Measurements from ENCODE around the gene CERS1.
A peak's percentile ranks its signal among the peaks of the same experiment; 100 is the strongest.

Gene CERS1

DNA sequence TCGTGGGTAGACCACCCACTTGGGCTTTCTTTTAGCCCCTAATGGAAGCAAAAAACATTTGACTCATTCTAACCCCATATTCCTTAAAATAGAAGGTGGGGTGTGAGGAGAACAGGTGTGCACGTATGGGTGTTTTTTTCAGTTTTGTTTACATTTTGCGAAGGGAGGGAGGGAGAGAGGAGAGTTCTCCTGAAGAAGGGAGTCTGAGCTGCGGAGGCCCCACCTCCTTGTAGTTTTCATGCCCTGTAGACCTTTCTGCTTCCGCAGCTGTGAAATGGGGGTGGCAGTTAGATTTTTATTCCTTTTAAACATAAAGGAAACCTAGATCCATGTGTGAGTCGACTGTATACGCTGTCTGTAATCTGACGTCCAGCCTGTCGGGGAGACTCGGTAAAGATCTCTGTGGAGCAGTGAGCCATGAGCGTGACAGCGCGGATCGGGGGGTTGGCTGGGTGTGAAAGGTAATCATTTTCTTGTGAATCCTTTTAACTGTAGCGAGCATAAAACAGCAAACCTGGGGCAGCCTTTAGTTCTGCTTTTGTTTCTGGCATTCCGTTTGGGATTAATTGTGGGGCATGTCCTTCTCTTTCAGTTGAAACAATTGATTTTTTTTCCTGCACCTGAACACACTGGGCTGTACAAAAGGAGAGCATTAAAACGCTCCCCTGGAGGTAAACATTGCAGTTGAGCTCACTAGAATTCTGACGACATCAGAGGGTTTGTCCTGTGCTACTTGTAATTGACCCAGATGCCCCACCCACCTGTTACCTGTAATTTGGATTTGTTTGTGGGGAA, 61.9 kb downstream of the CERS1 start:
- peaks cover 14% of the 10 kb centered on the region for H3K4me1 ChIP-seq (ENCODE audit: insufficient read depth, low read length)
- peaks cover 28% of the 10 kb centered on the region for H3K36me3 ChIP-seq (ENCODE audit: insufficient read depth, low read depth, low read length)
- peak overlapping the region; percentile 90 for H3K4me3 ChIP-seq (ENCODE audit: low read length)
- no peak overlapping the region for H3K27ac ChIP-seq (ENCODE audit: low read length)
- H3K9ac ChIP-seq (ENCODE audit: low read depth, low read length): peak overlapping the region; percentile 22; the same call in 1 of the 2 replicates
- no peaks in the 10 kb centered on the region for H3K9me3 ChIP-seq (ENCODE audit: insufficient read depth, low read depth, low read length)
- no peaks in the 10 kb centered on the region for H3K27me3 ChIP-seq (ENCODE audit: insufficient read depth, low read length)

DNA sequence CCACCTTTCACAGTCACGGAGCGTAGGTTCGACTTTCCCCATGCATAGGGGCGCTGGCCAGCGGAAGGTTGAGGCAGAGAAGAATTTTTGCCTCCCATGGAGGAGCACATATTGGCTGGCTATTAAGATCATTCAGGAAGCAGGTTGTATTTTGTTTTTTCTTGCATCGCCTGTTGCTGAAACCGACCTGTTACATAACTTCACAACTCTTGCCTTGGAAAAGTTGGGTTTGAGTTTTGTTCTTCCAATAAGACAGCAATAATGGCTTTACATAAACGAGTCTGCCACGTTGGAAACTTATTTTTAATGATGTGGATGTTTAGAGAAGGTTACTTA, 62.8 kb downstream of the CERS1 start:
- Histone ChIP-seq H3K9ac (ENCODE audit: low read depth, low read length) (peak overlapping the region; percentile 85), H3K27ac (ENCODE audit: low read length) (no peak overlapping the region), H3K27me3 (ENCODE audit: insufficient read depth, low read length) (peaks cover 5% of the 10 kb centered on the region), H3K36me3 (ENCODE audit: insufficient read depth, low read depth, low read length) (peaks cover 28% of the 10 kb centered on the region), H3K9me3 (ENCODE audit: insufficient read depth, low read depth, low read length) (no peaks in the 10 kb centered on the region), H3K4me1 (ENCODE audit: insufficient read depth, low read length) (peaks cover 14% of the 10 kb centered on the region), H3K4me3 (ENCODE audit: low read length) (peak overlapping the region; percentile 90)

DNA sequence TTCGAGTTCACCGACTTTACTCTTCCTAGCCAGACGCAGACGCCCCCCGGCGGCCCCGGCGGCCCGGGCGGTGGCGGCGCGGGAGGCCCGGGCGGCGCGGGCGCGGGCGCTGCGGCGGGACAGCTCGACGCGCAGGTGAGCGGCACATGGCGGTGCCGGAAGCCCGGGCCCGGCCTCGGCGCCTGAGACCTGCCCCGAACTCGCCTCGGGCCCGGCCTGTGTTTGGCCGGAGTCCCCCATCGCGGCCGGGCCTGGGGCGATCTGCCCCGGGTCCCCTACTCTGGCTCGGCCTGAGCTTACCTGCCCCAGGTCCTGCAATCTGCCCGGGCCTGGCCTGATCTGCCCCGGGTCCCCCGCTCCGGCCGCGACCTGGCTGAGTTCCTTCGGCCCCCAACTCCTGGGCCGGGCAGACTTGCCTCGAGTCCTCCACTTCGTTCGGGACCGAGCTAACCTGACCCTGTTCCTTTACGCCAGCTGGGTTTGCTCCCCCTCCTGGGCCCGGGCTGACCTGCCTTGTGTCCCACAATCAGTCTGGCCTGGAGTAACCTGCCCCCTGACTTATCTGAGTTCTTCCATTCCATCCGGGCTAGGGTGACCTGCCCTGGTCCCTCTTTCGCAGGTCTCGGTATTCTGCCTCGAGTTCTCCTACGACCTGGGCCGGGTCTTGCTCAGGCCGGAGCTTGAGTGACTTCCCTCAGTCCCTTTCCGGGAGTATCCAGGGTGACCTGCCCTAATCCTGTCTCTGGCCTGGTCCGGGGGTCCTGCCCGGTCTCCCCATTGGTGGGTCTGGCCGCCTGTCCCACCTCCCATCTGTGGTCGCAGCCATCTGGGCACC, 63.4 kb downstream of the CERS1 start:
- H3K9me3 ChIP-seq (ENCODE audit: insufficient read depth, low read depth, low read length): no peaks in the 10 kb centered on the region
- H3K4me3 ChIP-seq (ENCODE audit: low read length): peak overlapping the region; percentile 90
- peaks cover 22% of the 10 kb centered on the region for H3K36me3 ChIP-seq (ENCODE audit: insufficient read depth, low read depth, low read length)
- H3K9ac ChIP-seq (ENCODE audit: low read depth, low read length): peak overlapping the region; percentile 85
- peaks cover 5% of the 10 kb centered on the region for H3K27me3 ChIP-seq (ENCODE audit: insufficient read depth, low read length)
- peaks cover 14% of the 10 kb centered on the region for H3K4me1 ChIP-seq (ENCODE audit: insufficient read depth, low read length)
- no peak overlapping the region for H3K27ac ChIP-seq (ENCODE audit: low read length)

DNA sequence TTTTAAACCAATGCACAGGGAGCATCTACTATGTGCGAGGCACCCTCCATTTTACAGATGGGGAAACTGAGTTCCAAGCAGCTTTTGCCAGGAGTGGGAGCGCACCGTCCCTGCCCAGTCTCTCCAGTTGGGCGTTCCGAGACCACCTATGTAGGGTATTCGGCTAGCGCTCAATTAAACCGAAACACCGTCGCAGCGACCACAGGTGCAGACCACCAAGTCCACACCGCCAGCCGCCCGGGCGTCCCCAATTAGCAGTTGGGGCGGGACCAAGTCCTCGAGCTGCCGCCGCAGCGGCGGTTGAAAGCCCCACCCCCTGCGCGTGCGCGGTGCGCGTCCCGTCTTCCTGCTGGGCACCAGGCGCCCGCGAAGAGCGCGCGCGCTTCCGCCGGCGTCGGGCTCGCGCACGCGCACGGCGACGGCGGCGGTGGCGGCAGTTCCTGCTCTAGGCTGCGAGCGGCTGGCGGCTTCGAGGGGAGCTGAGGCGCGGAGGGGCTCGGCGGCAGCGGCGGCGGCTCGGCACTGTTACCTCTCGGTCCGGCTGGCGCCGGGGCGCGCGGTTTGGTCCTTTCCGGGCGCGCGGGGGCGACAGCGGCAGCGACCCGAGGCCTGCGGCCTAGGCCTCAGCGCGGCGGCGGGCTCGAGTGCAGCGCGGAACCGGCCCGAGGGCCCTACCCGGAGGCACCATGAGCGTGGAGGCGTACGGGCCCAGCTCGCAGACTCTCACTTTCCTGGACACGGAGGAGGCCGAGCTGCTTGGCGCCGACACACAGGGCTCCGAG, 64.2 kb downstream of the CERS1 start, which contains the start of gene UPF1:
UPF1 (plus strand) TSS at position 436 of the 782 bp plus-strand sequence; CDS start at position 687, 251 bp downstream.
- Histone ChIP-seq H3K27ac (ENCODE audit: low read length) (no peak within 1 kb of the TSS), H3K4me1 (ENCODE audit: insufficient read depth, low read length) (peaks cover 14% of the 10 kb centered on the region), H3K9ac (ENCODE audit: low read depth, low read length) (peak within 1 kb of the TSS; percentile 85), H3K4me3 (ENCODE audit: low read length) (peak within 1 kb of the TSS; percentile 90), H3K27me3 (ENCODE audit: insufficient read depth, low read length) (peaks cover 5% of the 10 kb centered on the region), H3K9me3 (ENCODE audit: insufficient read depth, low read depth, low read length) (no peaks in the 10 kb centered on the region; the same call in 1 of the 2 replicates), H3K36me3 (ENCODE audit: insufficient read depth, low read depth, low read length) (peaks cover 16% of the 10 kb centered on the region)

DNA sequence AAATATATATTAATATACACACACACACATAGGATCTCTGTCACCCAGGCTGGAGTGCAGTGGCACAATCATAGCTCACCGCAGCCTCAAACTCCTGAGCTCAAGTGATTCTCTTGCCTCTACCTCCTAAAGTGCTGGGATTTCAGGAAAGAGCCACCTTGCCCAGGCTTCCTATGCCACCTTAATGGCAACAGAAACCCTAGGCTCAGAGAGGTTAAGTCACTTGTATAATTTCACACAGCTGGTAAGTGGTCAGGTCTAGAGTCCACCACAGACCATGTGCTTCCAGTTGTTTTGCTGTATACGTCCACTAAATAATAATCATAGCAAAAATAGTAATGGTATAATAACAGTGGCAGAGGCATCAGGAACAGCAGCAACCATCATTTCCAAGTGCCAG, 65.5 kb downstream of the CERS1 start:
- Histone ChIP-seq H3K4me1 (ENCODE audit: insufficient read depth, low read length) (peaks cover 14% of the 10 kb centered on the region), H3K27ac (ENCODE audit: low read length) (no peak overlapping the region), H3K9ac (ENCODE audit: low read depth, low read length) (no peak overlapping the region), H3K4me3 (ENCODE audit: low read length) (no peak overlapping the region), H3K9me3 (ENCODE audit: insufficient read depth, low read depth, low read length) (no peaks in the 10 kb centered on the region; the same call in 1 of the 2 replicates), H3K27me3 (ENCODE audit: insufficient read depth, low read length) (peaks cover 6% of the 10 kb centered on the region), H3K36me3 (ENCODE audit: insufficient read depth, low read depth, low read length) (peaks cover 8% of the 10 kb centered on the region)

DNA sequence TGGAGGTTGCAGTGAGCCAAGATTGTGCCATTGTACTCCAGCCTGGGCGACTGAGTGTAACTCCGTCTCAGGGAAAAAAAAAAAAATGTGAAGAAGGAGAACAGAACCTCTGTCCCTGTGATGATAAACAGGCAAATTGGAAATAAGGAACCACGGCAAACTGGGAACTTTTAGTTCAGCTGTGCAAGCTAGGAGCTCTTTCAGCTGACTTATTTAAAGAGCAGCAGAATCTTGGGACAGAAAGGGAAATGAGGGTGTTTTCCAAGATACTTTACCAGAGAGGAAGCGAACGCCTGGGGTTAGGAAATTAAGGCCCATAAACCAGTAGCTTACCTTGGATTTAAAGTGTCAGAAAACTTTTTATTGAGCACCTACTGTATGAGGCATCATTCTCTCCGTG, 67.2 kb downstream of the CERS1 start:
- Histone ChIP-seq H3K9me3 (ENCODE audit: insufficient read depth, low read depth, low read length) (no peaks in the 10 kb centered on the region; the same call in 1 of the 2 replicates), H3K9ac (ENCODE audit: low read depth, low read length) (no peak overlapping the region), H3K27ac (ENCODE audit: low read length) (no peak overlapping the region), H3K27me3 (ENCODE audit: insufficient read depth, low read length) (peaks cover 10% of the 10 kb centered on the region), H3K4me3 (ENCODE audit: low read length) (no peak overlapping the region), H3K4me1 (ENCODE audit: insufficient read depth, low read length) (peaks cover 3% of the 10 kb centered on the region), H3K36me3 (ENCODE audit: insufficient read depth, low read depth, low read length) (no peaks in the 10 kb centered on the region)

All from iPS-20b (cell line).